HG02840 (cell line): Measurements from ENCODE around the gene NPR3.

Source experiments
- ATAC-seq: cut with Tn5 transposase; IDR thresholded peaks from one replicate; pipeline ENCODE4 v1.9.1; 2021; ENCODE audit warnings: mild to moderate bottlenecking, moderate library complexity, moderate number of reproducible peaks; ENCODE audit not compliant: unreplicated experiment, low FRiP score

The NPR3 gene

DNA sequence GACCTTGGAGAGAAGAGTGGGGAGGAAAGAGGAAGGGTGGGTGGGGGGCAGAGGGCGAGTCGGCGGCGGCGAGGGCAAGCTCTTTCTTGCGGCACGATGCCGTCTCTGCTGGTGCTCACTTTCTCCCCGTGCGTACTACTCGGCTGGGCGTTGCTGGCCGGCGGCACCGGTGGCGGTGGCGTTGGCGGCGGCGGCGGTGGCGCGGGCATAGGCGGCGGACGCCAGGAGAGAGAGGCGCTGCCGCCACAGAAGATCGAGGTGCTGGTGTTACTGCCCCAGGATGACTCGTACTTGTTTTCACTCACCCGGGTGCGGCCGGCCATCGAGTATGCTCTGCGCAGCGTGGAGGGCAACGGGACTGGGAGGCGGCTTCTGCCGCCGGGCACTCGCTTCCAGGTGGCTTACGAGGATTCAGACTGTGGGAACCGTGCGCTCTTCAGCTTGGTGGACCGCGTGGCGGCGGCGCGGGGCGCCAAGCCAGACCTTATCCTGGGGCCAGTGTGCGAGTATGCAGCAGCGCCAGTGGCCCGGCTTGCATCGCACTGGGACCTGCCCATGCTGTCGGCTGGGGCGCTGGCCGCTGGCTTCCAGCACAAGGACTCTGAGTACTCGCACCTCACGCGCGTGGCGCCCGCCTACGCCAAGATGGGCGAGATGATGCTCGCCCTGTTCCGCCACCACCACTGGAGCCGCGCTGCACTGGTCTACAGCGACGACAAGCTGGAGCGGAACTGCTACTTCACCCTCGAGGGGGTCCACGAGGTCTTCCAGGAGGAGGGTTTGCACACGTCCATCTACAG is 760 bp downstream of the NPR3 start:
- ATAC-seq: no peak

DNA sequence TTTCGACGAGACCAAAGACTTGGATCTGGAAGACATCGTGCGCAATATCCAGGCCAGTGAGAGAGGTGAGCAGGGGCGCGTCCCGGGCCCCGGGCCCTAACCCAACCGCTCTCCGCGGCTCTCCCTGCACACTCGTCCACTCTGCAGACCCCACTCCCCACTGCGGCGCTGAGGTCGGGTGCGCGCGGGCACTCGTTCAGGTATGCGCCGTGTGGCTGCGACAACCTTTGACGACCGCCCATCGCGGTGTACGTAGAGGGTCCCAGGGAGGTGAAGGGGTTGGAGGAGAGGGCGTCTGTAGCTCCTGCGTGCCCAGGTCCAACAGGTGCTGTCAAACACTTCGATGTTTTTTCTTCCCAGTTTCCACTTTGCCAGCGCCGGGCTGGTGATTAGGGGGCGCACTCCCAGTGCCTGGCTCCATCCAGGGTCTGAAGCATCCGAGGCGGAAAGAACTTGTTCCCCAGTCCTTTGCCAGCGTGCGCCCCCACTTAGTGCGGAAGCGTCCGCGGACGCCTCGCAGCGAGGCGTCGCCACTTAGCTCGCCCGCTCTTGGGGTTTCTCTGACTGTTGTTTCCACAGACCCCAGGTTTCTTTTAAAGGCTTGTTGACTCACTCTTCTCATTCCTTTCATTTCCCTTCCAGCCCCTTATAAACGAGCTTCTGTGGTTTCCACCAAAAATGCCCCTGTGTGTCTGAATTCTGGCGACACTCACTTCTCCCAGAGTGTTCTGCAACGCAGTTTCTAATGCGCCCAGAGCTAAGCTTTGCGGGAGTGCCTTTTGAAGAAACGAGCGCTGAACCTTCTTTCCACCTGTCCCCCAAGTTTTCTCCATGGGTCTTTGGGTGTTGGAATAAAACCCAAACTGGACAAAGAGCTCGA is 1.6 kb downstream of the NPR3 start:
- no peak for ATAC-seq

- no peak for ATAC-seq
These were observed 2.2 kb downstream of the NPR3 start for GRCh38 chr5:32713361-32713769.

- ATAC-seq: no peak
These were observed 2.8 kb downstream of the NPR3 start for GRCh38 chr5:32713770-32714381.

- ATAC-seq: no peak
These were observed 3.7 kb downstream of the NPR3 start for GRCh38 chr5:32714836-32715235.

GRCh38 chr5:32720300-32720699 is 9.2 kb downstream of the NPR3 start:
- no peak for ATAC-seq

- no peak for ATAC-seq
These were observed 10.5 kb downstream of the NPR3 start for GRCh38 chr5:32721626-32722025.

- ATAC-seq: no peak
These were observed 11.8 kb downstream of the NPR3 start for GRCh38 chr5:32722957-32723356.

DNA sequence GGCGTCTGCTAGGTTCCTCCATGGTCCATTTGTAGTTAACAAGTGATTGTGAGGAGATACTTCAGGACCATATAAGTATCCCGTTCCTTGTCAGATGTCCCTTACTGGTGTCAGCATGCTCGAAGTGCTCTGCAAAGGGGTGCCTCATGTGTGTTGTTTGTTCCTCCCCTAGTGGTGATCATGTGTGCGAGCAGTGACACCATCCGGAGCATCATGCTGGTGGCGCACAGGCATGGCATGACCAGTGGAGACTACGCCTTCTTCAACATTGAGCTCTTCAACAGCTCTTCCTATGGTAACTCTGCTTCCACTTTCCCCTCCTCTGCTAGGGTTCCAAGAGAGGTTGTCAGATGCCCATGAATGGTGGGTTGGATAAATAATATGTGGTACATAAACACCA is 13.4 kb downstream of the NPR3 start:
- ATAC-seq: no peak

GRCh38 chr5:32726086-32726557 is 15.0 kb downstream of the NPR3 start:
- ATAC-seq: no peak

DNA sequence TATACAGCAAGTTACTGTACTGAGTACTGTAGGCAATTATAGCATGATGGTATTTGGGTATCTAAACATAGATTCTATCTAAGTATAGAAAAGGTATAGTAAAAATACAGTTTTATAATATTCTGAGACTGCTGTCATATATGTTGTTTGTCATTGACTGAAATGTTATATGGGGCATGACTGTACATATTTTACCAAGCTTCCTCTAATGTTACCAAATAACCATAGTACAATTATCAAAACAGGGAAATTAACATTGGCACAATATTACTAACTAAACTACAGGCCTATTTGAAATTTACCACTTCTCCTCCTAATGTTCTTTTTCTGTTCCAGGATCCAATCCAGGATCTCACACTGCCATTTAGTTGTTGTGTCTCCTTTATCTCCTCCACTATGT is 18.5 kb downstream of the NPR3 start:
- ATAC-seq: no peak

DNA sequence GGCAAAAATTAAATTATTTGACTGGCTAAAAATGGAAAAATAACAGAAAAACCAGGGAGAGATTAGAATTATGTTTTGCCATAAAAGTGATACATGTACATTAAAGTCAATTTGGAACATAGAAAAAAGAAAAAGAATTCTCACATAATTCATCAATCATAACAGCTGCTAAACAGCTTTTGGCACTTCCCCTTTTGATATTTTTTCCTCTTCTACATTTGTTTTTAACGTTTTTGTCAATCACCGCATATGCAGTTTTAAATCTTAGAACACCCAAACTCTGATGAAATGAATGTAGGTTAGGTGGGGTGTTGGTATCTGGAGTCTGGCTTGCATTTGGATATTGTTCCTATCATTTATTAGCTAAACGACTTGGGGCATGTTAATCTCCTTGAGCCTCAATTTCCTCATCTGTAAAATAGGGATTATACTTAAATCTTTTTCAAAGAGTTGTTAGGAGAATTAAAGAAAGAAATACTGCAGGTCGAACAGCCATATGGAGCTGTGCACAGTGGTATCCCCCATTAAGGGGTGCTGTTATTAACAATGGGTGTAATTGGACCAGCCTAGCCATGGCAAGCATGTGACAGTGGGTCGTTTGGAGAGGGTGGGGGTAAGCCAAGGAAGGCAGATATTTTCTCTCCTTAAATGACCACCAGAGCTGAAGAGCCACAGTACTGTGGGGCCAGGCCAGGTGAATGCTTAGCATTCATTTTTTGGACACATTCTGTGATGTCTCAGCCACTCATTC is 22.6 kb downstream of the NPR3 start:
- ATAC-seq: no peak

DNA sequence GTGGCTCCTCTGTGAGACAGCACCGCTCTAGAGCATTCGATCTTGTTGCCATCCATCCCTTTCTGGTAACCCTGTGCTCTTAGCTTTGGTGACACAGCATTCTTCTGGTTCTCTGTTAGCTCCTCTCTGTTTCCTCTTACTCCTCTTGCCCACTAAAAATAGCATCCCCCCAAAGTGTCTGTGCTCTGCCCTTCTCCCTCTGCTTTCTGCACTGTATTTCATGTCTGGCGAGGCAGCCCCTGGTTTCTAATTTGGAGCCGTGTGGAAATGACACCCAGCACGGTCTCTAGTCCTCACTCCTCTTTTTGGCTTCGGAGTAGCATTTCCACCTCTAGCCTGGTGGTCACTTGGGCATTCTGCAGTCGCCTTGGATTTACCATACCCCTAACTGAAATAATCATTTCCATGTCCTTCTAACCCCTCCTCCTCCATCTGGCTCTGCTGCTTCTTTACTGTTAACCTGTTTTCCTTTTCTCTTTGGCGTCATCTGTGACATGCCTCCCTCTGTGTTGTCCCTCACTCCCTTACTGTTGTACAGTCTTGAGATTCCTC is 23.8 kb downstream of the NPR3 start:
- ATAC-seq: no peak

DNA sequence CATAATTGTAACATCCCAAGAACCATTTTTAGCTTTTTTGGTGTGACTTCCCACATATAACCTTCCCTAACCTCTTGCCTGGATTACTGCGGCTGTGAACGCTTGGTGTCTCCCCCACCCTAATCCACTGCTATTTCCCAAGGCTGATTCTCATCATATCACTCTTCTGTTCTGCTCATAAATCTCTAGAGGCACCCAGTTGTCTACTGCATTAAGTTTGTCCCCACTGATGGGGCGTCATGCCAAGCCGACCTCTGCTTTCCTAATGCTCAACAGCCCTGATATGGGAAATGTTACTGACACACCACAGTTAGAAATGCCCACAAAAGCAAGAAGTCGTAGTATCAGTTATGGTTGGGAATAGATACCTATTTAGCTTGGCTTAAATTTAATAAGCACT is 24.4 kb downstream of the NPR3 start:
- ATAC-seq: no peak

DNA sequence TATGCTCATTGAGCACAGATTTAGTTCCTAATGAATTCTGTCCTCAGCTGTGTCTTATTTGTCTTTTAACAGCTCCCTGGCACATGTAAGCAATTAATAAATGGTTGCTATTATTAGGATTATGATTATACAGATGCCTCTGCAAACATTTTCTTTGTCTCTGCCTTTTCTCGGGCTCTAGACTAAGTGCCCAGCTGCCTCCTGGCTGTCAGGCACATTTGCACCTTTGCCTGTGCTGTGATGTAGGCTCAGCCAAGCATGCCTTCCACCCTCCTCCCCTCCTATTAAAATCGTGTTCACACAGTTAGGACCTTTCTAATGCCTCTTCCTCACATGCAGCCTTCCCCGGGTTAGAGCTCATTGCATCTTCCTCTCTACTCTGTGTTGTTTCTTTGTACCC is 25.7 kb downstream of the NPR3 start:
- ATAC-seq: no peak

DNA sequence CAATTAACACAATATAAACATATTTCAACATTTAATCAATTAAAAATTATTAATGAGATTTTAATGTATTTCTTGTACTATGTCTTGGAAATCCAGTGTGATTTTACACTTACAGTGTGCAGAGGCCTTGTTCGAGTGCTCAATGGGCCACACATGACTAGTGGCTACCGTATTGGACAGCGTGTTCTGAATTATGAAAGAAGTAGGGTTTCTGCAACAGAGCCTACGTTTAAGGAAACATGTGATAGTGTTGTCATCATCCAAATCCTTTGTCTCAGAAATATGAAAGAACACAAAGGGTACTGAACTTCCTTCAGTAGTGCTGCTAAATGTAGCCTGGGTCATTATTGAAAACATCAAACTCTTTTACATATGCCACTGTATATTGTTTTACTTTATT is 29.5 kb downstream of the NPR3 start:
- no peak for ATAC-seq

- ATAC-seq: no peak
These were observed 34.2 kb downstream of the NPR3 start for GRCh38 chr5:32745317-32745716.

DNA sequence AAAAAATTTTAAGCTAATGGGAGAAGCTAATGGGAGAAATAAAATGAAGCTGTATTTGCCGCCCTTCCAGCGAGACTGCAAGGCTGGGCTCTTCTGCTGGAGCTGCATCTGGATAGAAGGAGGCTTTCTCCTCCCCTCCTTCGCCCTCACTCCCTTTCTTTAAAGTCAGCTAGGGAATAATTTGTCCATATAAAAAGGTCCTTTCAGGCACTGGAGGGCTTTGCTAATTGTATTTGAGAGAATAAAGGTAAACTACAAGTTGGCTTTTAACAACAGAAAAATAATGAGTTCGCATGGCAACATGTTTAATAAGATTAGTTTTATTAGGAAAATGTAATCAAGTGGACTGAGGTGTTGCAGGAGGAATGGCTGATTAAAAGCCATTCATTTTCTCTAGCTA is 41.3 kb downstream of the NPR3 start:
- ATAC-seq: no peak

DNA sequence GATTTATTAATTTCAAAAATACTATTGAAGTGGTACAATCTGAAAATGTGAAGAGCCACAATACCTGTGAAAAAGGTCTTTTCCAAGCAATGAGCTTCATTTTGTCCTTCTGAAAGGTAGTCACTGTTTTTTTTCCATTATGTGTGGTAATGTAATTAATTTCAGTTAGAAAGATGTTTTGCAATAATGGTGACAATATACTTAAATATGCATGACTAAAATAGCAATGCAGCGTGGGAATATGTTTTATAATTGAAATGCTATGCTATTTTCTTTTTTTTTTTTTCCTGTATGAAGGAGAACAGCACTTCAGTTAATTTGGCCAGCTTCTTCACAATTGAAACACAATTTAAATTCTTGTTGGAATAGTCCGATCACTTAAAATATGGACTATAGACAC is 41.9 kb downstream of the NPR3 start:
- ATAC-seq: no peak

GRCh38 chr5:32753765-32754164 is 42.6 kb downstream of the NPR3 start:
- ATAC-seq: no peak
